Renal cortical epithelial cell (primary cell): ENCODE data around the gene KANK4. TPM values are rescaled to one million over a fixed set of nuclear protein-coding genes. Genes with fewer than 3 reads are reported as not detected.
"Not testable (repeated sequence)": the region's sequence is repeated elsewhere in the genome, so short reads cannot be mapped to it uniquely, and the experiment has no call there.

ENCODE experiments used
- DNase-seq: peaks from one replicate; pipeline ENCODE4 v3.0.0-alpha.2; 2011; ENCODE audit warnings: low read depth
- total RNA-seq: library from RNA; depleted of rRNA; stranded (reverse); fragments of >200 nt; gene quantifications from 2 replicates; pipeline ENCODE4 v1.2.3, GENCODE V29; 2014

KANK4 gene
- total RNA-seq, 1 donor from 2014 or later = not detected

- DNase-seq = no peak
Measured at GRCh38 chr1:62271948-62272728, 47.1 kb downstream of the KANK4 start.

- DNase-seq = no peak
Measured at GRCh38 chr1:62271134-62271533, 48.1 kb downstream of the KANK4 start.

GRCh38 chr1:62269851-62270495 is 49.3 kb downstream of the KANK4 start:
- no peak for DNase-seq

- DNase-seq = no peak
Measured at GRCh38 chr1:62269439-62269838, 49.8 kb downstream of the KANK4 start.

GRCh38 chr1:62268315-62268714 is 50.9 kb downstream of the KANK4 start:
- no peak for DNase-seq

GRCh38 chr1:62265956-62266935 is 53.0 kb downstream of the KANK4 start:
- DNase-seq = no peak

- DNase-seq = no peak
Measured at GRCh38 chr1:62263814-62264353, 55.4 kb downstream of the KANK4 start.

GRCh38 chr1:62263006-62263813 is 56.0 kb downstream of the KANK4 start:
- DNase-seq = no peak

- DNase-seq = no peak
Measured at GRCh38 chr1:62260688-62261087, 58.5 kb downstream of the KANK4 start.

- no peak for DNase-seq
Measured at GRCh38 chr1:62259551-62259950, 59.7 kb downstream of the KANK4 start.

- DNase-seq = no peak
Measured at GRCh38 chr1:62250126-62250726, 69.0 kb downstream of the KANK4 start.

GRCh38 chr1:62247391-62248168 is 71.7 kb downstream of the KANK4 start:
- no peak for DNase-seq

- no peak for DNase-seq
Measured at GRCh38 chr1:62245201-62245600, 74.0 kb downstream of the KANK4 start.

- not testable (repeated sequence) for DNase-seq
Measured at GRCh38 chr1:62244380-62244779, 74.9 kb downstream of the KANK4 start.

- peak; percentile 37 for DNase-seq
Measured at GRCh38 chr1:62241371-62242131, 77.7 kb downstream of the KANK4 start.

- no peak for DNase-seq
Measured at GRCh38 chr1:62240651-62241370, 78.4 kb downstream of the KANK4 start.

GRCh38 chr1:62239652-62240403 is 79.4 kb downstream of the KANK4 start:
- DNase-seq = not testable (repeated sequence)

- DNase-seq = no peak
Measured at GRCh38 chr1:62238507-62238906, 80.7 kb downstream of the KANK4 start.
